Muscle of back (tissue), 13 donors: ENCODE results near the gene NME9. TPM values are rescaled to one million over a fixed set of nuclear protein-coding genes. Genes with fewer than 3 reads are reported as not detected.
"Not testable (repeated sequence)": the region's sequence is repeated elsewhere in the genome, so short reads cannot be mapped to it uniquely, and the experiment has no call there.

Experiments used
- DNase-seq, 3 donors: peaks; one replicate each; pipeline versions ENCODE4 v3.0.0 to v3.0.0-alpha.2; 2013
- long read RNA-seq, 9 donors: transcript quantifications; one replicate each; lab custom pipeline, GENCODE V29; 2026
- polyA plus RNA-seq, 10 donors: library from polyadenylated mRNA; unstranded; fragments of 120-200 nt; gene quantifications; one replicate each; pipeline ENCODE4 v1.2.1, GENCODE V29; 2013; ENCODE audit not compliant: insufficient read length in 10 of 10

The NME9 gene, protein sequence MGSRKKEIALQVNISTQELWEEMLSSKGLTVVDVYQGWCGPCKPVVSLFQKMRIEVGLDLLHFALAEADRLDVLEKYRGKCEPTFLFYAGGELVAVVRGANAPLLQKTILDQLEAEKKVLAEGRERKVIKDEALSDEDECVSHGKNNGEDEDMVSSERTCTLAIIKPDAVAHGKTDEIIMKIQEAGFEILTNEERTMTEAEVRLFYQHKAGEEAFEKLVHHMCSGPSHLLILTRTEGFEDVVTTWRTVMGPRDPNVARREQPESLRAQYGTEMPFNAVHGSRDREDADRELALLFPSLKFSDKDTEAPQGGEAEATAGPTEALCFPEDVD
- 1 to 10 TPM in 3 of 10 donors, under 1 TPM in 7; 0.28 to 1.2 (median 0.67) TPM for polyA plus RNA-seq
- long read RNA-seq, donor 1, result 0 reads
- long read RNA-seq, donor 2, result 0 reads
- long read RNA-seq, donor 3, result 0 reads
- long read RNA-seq, donor 4, result 0 reads
- long read RNA-seq, donor 5, result 0 reads
- long read RNA-seq, donor 6, result 0 reads
- long read RNA-seq, donor 7, result 0 reads
- long read RNA-seq, donor 8, result 0 reads
- long read RNA-seq, donor 9, result 0 reads

DNA sequence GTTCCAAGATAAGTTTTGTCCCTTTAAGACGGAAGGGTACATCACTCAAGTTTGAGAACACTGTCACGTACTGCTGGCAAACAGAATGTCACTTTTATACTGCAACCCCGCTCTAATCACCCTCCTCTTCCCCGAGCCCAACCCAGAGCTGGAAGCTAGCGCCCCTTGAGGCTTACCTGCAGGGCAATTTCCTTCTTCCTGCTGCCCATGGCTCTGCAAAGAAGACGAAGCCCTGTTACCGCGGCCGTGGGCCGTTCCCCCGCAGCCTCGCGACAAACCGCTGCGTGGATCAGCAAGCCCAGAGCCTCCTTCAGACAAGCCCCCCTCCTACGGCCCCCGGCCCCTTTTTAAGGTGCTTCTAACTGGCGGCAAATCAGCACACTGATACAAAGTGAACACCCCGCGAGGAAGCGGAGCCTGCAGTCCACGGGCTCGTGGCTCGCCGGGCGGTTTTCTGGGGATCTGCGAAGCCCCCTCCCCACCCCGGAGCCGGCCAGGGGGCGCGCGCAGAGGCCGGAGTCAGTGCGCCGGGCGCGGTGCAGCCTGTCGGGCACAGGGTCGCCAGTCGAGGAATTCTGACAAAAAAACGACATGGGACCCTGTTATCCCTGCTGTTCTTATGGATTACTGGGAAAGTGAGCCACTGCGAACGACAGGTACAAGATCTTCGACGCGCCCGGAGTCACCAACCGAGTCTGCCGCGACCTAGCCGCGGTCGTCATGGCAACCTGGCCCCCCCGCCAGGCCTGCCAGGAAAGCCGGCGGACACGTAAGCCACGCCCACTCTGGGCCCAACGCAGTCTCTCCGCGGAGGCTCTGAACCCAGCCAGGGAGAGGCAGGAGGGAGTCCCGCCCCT lies at the start of gene NME9:
TSS of gene NME9 (minus strand) at position 725 of the 857 bp plus-strand sequence. CDS start at position 209, 516 bp downstream.
- DNase-seq, result peak; percentile 59 to 75 (median 59)

DNA sequence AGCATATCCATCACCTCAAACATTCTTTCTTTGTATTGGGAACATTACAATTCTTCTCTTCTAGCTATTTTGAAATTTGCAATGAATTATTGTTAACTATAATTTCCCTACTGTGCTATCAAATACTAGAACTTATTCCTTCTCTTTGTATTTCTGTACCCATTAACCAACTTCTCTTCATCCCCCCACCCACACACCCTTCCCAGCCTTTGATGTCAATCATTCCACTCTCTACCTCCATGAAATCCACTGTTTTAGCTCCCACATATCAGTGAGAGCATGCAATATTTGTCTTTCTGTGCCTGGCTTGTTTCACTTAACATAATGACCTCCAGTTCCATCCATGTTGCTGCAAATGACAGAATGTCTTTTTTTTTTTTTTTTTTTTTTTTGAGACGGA lies 49.3 kb upstream of the NME9 start:
- no peak for DNase-seq

DNA sequence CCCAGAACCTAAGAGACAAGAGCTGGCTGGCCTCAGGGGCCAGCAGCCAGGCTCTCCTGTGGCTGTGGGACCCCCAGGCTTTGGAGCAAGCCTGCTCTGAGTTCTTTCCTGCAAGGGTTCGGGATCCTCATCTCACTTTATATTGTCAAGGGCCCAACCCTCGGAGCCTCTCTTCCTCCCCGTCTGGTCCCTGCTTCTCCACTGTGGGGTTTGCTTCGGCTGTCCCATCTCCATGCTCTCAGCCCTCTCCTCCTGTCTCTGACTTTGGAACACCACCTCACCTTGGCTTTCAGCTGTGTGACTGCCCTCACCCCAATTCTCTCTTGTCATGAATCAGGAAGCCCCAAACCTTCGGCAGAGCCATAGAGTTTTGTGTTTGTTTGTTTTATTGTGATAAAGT lies 48.7 kb upstream of the NME9 start:
- DNase-seq, result no peak

DNA sequence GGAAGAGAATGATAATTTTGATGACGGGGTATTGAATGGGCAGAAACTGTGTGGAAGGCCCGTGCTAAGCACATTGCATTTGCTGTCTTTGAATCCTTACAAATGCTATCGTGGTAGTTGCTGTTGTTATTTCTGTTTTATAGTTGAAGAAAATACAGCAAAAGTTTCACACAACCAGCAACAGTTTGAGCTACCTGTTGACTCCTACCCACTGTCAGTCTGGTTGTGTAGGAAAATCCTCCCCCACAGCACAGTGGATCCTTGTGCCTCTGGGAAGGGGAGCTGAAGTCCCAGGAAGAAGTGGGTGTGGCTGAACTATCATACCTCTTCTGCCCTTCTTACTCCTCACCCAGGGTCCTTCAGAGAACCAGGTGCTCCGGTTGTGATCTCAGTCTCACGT lies 48.2 kb upstream of the NME9 start:
- no peak for DNase-seq

DNA sequence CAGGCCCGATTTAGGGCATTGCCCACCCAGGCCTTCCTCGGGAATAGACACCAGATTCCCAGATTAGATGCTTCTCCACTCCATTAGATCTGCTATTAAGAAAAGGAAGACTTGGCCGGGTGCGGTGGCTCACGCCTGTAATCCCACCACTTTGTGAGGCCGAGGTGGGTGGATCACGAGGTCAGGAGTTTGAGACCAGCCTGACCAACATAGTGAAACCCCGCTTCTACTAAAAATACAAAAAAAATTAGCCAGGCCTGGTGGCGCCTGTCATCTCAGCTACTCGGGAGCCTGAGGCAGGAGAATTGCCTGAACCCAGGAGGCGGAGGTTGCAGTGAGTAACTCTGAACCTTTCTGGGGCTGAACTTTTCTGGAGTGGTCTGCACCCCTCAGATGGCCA lies 47.6 kb upstream of the NME9 start:
- not testable (repeated sequence) for DNase-seq

DNA sequence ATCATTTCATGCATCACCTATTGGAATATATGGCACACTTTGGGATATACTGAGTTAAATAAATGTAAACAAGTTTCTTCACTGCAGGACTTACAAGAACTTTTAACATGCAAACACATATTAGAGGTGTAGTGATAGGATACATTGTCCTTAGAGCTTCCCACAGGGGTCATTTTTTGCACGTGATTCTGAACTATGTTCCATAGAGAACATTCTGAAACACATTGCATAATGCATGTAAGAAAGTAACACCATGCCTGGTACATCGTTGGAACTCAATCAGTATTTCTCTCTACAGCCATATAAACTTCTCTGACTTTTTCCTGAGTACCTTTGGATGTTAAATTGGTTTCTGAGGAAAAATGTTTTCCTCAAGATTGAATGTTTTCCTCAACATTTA lies 47.0 kb upstream of the NME9 start:
- DNase-seq, result no peak

DNA sequence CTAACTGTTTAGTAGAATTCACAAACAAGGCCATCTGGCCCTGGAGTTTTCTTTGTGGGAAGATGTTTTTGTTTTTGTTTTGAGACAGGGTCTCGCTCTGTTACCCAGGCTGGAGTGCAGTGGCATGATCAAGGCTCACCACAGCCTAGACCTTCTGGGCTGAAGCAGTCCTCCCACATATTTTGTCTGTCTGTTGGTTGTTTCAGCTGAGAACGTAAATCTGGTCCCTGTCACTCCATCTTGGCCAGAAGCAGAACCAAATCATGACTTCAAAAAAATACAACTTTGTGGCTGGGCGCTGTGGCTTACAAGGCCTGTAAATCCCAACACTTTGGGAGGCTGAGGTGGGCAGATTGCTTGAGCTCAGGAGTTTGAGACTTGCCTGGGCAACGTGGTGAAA lies 45.8 kb upstream of the NME9 start:
- DNase-seq, result no peak

DNA sequence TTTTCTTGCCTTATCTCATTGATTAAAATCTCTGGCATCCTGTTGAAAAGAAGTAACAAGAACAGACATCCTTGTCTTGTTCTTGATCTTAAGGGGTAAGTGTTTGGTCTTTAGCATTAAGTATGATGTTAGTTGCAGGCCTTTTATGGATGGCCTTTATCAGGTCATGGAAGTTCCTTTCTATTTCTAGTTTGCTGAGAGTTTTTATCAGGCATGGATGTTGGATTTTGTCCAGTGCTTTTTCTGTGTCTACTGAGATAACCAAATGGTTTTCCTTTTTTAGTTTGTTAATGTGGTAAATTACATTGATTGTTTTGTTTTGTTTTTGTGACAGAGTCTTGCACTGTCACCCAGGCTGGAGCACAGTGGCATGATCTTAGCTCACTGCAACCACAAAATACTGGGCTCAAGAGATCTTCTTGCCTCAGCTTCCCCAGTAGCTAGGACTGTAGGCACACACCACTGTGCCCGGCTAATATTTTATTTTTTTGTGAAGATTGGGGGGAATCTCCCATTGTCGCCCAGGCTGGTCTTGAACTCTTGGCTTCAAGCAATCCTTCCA lies 45.0 kb upstream of the NME9 start:
- DNase-seq, result no peak

DNA sequence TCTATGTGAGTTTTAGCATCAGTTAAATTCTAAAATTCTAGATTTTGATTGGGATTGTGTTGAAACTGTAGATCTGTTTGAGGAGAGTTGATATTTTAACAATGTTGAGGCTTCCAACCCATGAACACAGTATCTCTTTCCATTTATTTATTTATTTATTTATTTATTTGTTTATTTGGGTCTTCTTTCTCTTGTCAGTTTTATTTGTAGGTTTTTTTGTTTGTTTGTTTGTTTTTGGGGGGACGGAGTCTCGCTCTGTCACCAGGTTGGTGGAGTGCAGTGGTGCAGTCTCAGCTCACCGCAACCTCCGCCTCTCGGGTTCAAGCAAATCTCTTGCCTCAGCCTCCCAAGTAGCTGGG lies 44.1 kb upstream of the NME9 start:
- no peak for DNase-seq

DNA sequence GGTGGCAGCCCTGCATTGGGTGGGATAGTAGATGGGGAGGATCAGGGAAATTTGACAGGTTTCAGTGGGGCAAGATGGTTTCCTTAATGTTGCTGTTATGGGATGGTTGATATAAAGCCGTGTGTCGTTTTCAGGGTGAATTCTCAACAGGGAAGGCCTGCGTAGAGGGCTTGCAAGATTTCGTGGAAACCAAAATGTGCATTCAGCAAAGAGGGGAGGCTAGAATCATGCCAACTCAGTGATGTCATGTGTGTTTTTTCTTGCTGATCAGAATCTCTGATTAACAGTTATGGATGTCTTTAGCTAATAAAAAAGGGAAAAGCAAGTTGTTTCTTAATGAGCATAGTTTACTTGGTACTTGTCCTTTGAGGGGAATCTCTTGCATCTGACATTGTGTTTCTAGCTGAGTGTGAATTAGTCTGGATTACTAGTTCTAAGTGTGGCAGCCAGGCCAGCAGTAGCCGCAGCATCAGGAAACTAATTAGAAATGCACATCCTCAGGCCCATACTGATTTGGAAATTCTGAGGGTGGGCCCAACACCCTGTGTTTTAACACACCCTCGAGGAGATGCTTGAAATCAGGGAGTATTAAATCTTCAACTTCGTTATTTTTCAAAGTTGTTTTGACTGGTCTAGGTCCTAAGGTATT lies 43.6 kb upstream of the NME9 start:
- DNase-seq, result no peak

DNA sequence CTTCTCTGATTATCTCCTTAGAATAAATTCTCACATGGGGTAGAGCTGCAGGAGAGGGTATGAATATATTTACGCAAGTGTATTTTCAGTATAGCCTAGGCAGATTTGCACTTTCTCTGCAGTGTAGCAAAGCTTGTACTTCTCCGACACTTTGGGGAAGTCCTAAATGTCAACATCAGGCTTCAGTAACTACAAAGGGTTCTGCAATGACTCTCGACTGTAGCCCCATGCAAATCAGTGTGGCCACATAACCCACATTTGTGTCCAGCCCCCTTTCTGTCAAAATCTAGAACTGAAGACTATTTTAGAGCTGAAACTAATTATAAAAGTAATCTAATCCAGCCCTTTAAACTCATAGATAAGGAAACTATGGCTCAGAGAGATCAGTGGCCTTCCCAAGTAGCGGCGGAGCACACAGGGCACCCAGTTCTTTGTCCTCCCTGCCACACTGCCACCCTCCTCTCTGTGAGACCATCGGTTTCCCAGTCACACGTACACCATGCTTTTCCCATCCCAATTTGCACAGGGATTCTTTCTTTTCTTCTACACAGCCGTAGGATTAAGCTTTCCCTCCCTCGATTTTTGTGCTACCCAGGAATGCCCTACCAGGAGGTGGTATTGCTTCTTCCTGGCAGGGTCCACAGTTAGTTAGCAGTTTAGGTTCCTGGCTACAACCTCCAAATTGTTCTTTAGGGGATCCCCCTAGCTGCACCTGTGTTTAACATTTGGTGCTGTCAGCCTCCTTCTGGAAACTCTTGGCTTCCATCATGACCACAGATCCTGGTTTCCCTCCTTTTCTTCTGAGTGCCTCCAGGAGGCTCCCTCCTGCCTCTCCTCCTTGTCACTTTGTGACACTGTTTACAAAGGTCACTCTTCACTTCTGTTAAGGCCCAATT lies 41.7 kb upstream of the NME9 start:
- DNase-seq, result no peak

DNA sequence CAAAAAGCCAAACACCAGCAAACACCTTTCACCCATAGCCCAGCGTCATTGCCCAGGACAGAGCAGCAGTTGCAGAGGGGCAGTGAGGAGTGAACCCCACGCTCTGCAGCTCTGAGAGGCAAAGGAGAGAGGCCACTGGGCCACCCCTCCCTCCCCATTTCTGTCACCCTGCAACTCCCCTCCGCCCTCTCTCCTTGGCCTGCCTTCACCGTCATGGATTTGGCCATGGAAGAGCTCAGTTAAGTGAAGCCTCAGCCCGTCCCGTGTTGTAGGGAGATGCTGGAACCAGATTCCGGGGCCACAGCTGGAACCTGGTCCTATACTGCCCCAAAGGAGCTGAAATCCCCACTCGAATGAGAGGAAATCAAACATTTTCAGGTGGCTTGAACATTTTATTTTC lies 40.7 kb upstream of the NME9 start:
- no peak for DNase-seq

DNA sequence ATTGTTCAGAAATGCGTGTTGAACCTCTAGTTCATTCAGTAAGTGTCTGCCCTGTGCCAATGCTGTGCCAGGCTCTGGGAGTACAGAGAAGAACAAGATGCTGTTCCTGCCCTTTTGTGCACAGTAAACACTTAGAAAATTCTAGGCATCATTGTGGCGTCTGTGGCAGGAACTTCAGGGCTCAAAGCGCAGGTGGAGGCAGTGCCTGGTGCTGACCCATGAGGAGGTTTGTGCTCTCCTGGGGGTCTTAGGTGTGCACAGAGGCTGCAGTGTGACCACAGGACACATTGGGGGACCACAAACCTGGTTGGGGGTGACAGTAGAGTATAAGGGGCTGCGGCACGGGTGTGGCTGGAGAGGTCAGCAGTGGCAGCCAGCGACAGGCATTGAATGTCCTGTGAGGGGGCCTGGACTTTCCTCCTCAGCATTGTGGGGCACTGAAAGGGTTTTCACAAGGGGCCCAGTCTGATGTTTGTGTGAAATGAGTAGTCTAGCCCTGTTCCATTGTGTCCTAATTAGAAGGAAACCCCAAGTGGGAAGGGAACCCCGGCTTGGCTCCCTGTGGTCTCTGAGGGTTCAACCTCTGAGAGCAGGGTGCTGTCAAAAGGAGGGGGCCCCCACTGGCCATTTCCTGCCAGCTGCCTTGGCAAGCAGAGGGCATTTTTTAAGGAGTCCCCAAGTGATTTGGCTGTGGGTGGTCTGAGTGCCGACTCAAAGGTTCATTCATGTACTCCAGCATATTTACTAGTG lies 39.7 kb upstream of the NME9 start:
- no peak for DNase-seq

DNA sequence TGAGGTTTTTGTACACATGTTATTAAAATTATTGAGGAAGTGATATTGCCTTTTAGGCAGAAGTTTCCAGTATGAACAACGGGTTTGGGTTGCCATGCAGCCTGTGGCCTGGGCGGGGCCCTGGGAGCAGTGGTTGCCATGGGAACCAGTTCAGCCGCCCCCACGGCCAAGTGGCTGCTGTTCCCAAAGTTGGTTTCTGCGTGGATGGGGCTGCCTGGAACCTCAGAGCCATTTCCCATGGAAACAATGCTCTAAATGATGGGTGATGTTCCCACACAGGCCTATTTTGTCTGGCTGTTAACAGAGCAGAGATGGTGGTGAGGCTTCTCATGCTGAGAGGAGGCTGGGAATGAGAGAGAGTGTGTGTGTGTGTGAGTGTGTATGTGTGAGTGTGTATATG lies 38.3 kb upstream of the NME9 start:
- peak in 1 of 3 donors; percentile 50 for DNase-seq

DNA sequence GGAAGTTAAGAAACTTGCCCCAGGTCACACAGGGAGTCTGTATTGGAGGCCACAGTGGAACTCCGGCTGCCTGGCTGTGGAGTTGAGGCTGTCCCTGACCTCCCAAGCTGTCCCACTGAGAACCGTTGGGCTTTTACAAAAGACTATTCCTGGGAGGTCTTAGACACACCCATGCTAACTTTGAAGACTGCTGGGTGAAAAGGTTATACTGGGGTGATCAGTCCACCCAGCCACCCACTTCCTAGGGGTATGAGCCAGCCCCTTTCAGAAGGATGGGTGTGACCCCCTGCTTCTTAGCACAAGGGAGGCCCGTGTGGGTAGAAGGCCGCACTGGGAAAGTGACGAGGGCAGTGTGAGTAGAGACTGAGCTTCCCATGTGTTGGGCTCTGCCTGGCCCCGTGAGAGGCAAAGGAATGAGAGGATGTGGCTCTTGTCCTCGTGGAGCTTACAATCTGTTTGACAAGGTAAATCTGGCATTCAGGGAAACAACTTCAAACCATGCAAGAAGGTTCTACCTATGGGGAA lies 37.7 kb upstream of the NME9 start:
- DNase-seq, result no peak

DNA sequence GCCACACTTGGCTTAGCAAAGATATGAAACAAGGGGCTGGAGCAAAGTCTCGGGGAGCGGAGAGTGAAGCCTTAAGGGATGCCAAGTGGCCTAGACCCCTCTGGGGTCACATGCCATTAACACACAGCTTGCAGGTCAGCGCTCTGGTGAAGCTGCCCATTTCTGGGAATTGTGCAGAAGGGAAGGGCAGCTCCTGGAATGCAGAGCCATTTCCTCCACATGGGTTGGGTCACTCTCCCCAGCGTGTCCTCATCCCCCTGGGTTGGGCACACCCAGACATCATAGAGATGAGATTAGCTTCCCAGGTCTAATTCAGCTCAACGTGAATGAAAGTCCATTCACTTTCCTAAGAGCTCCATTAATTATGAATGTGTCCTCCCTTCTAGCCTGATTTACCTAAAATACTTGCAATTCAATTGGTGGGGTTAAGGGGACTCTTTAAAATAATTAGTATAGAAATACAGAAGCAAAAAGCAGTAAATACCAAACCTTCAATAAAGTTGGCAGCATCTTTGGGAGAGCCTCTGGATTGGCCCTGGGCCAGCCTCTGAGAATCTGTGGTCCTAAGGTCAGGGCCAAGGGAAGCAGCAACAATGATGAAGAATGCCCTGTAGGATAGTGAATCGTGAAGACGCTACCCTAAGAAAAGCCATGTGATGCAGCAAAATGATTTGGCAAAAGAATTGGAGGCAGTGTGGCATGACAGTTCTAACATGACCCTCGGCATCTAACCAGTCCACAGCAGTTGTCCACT lies 36.5 kb upstream of the NME9 start:
- DNase-seq, result no peak

DNA sequence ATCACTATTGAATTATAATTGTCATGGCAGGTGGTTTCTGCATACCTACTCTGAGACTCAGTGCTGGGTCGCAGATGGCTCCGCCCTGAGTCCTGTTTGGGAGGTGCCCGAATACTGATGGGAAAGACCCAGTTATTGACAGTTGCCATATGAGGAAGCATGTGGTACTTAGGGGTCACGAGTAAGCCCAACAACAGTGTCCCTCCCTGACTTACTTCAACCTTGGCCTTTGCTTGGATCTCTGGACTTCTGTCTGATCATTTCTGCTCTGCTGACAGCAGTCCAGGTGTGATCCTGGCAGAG lies 35.6 kb upstream of the NME9 start:
- DNase-seq, result no peak

DNA sequence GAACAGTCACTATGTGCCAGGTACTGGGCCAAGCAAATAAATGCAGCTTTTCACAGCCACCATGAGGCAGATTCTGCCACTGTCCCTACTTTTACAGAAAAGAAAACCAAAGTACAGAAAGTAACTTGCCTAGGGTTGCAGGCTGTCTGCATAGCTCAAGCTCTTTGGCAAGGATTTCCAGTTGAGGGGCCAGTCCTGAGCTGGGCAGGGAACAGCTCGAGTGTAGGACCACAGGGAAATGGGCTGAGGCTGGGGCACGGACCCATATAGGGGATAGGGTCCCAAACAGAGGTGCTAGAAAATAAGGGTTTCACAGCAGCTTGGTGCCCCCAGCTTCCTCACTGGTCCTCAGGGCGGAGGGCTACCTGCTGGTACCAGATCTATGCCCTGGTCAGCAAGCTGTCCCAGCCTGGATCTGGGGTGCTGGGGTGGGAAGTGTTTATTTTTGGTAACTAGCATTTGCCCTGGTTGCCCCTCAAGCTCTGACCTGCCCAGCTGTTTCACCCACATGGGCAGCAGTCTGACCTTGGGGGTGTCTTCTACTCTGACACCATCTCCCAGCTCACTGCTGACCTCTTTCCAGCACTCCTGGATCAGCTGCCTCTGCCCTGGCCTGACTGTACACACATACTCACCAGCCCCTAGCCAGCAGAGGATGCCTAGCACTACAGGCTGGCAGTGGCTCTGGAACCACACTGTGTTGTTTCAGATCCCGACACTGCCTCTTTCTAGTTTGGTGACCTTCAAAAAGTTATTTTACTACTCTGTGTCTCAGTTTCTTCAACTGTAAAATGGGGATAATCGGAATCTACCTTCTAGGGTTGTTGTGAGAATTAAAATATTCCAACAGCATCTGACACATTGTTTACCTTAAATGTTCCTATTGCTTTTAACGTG lies 35.0 kb upstream of the NME9 start:
- no peak for DNase-seq
